HG03571 (cell line): ENCODE results near the gene SPATA20.

Source experiments
- ATAC-seq: cut with Tn5 transposase; IDR thresholded peaks from one replicate; pipeline ENCODE4 v1.9.1; 2021; ENCODE audit not compliant: unreplicated experiment

Gene SPATA20

DNA sequence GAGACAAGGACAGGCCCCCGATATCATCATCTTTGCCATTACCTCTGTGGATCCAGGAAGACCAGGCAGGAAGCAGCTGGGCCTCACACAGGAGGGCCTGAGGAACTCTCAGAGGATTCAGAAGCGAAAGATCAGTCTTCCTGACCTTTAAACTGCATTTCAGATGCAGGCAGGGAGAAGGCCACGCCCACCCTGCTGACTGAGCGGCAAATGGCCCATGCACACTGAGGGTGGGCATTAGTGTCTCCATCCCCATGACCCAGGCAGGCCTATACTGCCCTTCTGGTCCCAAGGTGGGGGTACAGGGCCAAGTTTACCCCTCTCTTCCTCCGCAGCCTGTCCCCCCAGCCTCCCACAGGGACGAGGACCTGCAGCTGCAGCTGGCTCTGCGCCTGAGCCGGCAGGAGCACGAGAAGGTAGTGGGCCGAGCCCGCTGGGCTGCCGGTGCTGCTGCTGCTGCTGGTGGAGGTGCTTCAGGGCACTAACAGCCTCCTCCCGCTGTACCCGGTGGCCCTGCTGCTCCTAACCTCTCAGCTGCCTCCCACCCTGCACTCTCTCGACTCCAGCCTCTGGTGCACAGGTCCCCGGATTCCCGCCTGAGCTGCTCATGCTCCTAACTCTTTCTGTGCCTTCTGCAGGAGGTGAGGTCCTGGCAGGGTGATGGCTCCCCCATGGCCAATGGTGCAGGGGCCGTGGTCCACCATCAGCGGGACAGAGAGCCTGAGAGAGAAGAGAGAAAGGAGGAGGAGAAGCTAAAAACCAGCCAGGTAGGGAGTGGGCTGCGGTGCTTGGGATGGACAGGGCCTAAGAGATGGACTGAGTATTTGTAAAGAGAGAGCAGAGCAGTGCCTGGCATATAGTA lies 8.2 kb upstream of the SPATA20 start:
- ATAC-seq = no peak

DNA sequence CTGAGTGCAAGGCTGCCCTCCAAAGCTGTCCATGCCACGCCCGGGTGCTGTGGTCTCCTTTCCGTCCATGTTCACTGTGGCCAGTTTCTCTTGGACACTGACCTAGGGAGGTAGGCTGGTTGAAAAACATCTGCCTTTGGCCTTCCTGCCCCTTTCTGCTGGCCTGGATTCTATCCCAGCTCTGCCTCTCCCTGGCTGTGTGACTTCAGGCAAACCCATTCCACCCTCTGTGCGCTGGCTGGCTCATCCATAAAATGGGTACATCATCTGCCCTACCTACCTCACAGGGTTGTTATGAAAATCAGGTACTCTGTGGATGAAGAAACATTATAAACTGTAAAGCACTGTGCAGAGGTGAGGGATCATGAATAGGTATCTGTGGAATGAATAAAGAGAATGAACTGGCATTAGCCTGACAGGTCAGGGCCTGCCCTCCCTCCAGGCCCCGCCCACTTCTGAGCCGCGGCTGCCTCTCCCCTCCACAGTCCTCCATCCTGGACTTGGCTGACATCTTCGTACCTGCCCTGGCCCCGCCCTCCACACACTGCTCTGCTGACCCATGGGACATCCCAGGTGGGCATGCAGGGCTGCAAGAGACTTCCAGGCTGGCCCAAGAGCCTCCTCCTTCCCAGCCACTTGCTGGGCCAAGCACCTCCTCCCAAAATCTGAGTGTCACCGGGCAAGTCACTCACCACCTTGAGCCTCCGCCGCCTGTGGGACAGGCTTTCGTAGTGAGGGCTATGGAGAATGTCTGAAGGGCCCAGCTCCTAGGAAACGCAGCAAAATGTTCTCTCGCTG lies 7.0 kb upstream of the SPATA20 start:
- no peak for ATAC-seq

DNA sequence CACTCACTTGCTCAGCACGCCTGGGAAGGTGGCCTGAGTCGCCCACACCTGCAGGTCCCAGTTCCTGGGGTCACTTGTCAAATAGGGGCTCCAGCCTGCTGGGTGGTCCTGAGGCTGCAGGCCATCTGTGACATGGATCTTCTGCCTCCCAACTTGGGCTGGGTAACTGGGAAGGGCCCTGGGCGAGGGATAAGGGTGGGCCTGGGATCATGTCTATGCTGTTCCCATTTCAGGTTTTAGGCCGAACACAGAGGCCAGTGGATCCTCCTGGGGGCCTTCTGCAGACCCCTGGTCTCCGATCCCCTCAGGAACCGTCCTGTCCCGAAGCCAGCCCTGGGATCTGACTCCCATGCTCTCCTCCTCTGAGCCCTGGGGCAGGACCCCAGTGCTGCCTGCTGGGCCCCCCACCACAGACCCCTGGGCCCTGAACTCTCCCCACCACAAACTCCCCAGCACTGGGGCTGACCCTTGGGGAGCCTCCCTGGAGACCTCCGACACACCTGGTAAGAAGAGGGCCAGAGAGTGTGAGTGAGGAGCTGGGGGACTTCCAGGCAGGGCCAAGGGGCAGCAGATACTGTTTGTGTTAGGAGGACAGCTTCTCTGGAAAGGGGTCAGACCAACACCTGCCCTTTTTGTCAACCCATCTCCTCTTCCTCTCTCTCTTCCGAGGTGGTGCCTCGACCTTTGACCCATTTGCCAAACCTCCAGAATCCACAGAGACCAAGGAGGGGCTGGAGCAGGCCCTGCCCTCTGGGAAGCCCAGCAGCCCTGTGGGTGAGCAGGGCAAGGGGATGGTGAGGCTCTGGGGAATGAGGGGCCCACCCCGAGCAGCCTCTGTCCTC lies 6.2 kb upstream of the SPATA20 start:
- ATAC-seq = no peak

DNA sequence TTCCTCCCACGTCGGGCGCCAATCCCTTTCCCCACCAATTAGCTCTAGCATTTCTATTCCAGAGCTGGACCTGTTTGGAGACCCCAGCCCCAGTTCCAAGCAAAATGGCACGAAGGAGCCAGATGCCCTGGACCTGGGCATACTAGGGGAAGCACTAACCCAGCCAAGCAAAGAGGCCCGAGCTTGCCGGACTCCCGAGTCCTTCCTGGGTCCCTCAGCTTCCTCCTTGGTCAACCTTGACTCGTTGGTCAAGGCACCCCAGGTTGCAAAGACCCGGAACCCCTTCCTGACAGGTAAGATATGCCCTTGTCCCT lies 5.6 kb upstream of the SPATA20 start:
- no peak for ATAC-seq

DNA sequence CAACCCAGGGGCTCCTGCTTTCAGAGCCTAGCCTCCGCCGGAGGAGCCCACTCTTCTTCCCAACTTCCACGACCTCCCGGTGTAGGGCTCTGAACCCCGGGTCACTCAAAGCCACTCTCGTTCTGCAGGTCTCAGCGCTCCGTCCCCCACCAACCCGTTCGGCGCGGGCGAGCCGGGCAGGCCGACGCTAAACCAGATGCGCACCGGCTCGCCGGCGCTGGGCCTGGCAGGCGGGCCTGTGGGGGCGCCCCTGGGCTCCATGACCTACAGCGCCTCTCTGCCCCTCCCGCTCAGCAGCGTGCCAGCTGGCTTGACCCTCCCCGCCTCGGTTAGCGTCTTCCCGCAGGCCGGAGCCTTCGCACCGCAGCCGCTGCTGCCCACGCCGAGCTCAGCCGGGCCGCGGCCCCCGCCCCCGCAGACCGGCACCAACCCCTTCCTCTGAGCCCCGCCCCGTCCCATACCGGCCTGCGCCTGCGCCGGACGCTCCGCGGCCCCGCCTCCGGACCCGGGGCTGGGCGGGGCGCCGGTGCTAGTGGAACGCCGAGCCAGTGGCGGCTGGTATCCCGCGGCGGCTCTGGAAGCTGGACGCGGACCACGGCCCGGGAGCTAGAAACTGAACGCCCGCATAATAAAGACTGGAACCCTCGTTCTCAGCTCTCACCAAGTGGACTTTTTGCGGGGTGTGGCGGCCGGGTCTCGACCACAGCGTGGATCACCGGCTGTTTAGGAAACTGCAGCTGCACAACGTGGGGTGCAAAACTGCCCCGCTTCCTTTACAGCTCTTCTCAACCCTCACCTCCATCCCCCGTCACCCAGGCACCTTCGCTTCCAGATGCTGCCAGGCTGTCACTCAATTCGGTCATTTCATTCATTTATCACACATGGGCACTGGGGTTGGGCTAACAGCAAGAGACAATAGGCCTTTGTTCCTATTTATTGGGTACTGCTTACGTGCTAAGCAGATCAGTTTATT lies 5.0 kb upstream of the SPATA20 start:
- ATAC-seq = peak; percentile 76

DNA sequence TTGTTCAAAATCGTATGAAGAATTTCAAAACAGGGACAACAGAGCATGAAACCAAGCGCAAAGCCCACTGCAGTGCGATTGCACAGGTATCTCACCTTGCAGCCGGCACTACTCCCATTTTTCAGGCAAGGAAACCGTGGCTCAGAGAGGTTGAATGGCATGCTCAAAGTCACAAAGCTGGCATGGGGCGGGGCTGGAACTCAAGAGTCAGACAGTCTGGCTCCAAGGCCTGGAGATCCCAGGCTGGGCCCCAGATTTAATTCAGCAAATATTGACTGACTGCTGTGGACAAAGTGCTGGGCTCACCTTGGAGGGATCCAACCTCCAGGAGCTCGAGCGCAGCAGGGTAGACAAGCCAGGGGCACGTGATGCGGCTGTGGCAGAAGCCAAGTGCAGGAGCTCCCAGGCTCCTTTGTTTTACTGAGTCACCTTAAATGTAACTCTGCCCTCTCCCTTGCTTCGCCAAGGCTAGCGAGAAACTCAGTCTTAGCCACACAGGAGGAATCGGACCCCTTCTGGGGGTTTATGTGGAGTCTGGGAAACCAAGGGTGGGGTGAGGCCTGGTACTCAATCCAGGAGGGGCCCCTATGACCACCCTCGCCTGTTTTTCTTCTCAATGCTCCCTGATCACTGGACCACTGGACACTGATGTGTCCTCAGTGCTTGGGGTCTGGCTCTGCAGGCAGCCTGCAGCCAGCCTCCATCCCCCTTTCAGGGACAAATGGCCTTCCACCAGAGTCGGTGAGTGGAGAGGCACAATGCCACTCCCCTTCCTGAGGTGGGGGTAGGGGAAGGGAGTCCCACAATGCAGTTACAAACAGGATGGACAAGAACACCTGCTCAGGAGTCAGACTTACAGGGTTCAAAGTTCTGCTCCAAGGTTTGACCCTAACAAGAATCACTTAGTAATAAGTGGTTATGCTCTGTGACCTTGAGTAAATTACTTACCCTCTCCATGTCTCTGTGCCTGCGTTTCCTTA lies 3.9 kb upstream of the SPATA20 start:
- no peak for ATAC-seq

DNA sequence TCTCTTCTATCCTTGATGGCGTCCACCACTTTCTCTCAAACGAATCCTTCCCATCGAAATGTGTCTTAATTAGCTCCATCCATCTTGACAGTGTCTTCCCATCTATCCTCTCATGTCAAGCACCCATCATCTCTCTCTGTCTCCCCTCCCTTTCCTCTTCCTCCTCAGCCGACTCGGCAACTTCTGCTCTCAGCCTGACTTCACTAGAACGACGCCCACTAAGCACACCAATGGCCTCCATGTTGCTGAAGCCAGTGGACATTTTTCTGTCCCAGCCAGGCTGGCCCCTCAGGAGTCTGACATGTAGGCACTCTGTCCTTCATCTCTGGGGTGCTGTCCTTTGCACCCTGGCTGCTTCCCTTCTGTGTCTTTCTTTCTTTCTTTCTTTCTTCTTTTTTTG lies 2.5 kb upstream of the SPATA20 start:
- ATAC-seq = no peak

DNA sequence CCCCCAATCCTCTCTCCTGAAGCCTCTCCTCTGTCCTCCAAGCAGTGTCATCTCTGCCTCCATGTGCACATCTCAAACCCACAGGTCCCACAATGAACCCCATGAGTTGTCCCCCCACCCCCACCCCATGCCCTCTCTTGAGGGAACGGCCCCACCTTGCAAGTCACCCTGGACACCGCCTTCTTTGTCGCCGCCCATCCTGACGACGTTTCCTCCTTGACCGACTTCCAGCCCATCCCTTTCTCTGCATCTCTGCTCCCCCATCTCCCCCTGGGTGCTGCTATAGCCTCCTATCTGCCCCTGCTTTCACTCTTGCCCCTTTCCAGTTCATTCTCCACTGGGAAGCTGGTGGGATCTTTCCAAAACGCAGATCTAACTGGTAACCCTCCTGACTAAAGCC lies 1.7 kb upstream of the SPATA20 start:
- ATAC-seq = no peak

DNA sequence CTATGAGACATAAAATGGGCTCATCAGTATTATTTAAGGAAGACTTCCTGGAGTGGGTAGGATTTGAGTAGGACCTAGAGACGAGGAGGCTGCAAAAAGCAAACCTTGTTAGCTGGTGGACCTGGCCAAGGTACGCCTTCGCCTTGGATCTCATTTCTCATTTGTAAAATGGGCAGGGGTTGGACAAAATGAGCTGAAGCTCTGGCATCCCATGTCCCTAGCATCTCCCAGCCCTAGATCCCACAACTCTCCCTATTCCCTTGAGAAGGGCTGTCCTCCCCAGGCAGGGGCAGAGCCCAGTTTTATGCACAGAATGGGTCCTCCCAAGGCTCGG lies 306 bp upstream of the SPATA20 start:
- ATAC-seq = no peak

DNA sequence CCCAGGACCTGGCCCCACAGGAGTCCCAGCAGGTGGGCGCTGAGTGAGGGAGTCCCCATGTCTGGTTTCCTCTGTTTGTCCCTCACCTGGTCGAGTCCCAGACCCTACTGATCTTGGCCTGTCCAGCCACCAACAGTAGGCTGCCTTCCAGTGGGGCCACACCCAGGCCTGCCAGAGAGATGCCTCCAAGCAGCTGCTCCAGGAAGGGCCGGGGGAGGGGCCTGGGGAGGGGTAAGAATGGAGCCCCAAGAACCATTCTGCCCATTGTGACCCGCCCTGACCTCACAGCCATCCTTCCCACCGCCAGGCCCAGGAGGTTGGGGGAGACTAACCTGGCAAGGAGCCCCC lies 736 bp downstream of the SPATA20 start:
- ATAC-seq = no peak

DNA sequence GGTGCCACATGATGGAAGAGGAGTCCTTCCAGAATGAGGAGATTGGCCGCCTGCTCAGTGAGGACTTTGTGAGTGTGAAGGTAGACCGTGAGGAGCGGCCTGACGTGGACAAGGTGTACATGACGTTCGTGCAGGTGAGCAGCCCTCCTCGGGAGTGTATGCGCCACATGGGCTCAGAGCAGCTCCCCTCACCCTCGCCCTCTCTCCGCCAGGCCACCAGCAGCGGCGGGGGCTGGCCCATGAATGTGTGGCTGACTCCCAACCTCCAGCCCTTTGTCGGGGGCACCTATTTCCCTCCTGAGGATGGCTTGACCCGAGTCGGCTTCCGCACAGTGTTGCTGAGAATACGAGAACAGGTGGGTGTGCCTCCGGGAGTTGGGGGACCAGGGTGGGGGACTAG lies 1.9 kb downstream of the SPATA20 start:
- ATAC-seq = no peak

DNA sequence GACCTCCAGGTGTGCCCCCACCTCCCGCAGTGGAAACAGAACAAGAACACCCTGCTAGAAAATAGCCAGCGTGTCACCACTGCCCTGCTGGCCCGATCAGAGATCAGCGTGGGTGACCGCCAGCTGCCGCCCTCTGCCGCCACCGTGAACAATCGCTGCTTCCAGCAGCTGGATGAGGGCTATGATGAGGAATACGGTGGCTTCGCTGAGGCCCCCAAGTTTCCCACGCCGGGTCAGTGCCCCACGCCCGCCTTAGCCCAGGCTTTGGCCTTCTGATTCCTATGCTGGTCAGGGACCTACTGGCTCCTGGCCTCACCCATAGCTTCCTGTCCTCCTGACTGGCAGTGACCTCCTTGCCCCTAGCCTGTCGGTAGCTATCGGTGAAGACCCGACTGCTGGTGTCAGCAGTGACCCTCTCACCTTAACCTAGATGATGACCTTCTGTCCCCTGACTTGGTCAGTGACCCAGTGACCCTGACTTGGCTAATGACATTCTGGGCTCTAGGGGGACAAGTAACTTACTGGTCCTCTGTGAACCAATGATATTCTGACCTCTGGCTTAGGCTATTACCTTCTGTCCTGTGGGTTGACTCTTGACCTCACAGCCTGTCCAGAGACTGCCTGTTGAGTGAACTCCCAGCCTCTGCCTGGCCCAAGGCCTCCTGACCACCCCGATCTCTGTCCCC lies 2.4 kb downstream of the SPATA20 start:
- no peak for ATAC-seq

DNA sequence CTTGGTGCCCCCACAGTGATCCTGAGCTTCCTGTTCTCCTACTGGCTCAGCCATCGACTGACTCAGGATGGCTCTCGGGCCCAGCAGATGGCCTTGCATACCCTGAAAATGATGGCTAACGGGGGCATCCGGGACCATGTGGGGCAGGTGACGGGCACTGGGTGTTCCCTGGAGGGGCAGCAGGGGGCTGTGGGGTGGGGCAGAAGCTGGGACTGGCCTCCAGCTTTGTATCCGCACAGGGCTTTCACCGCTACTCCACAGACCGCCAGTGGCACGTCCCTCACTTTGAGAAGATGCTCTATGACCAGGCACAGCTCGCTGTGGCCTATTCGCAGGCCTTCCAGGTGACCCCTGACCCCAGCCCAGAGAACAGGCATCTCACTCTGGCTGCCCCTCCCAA lies 3.0 kb downstream of the SPATA20 start:
- no peak for ATAC-seq

DNA sequence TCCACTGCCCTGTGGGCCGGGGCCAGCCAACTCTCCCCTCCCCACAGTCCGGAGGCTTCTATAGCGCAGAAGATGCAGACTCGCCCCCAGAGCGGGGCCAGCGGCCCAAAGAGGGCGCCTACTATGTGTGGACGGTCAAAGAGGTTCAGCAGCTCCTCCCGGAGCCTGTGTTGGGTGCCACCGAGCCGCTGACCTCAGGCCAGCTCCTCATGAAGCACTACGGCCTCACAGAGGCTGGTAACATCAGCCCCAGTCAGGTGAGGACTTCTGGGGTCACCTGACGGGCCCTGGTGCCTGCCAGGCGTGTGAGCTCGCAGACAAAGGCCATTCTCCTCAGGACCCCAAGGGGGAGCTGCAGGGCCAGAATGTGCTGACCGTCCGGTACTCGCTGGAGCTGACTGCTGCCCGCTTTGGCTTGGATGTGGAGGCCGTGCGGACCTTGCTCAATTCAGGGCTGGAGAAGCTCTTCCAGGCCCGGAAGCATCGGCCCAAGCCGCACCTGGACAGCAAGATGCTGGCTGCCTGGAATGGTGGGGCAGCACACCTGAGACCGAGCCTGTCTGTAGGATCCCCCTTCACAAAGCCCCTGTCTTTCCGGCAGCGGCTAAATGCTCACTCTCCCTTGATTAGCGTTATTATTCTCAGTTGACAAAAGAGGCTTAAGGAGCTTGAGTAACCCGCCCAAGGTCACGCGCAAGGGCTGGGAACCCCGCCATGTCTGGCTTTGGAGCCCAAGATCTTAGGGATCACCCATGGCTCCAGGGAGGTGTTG lies 3.9 kb downstream of the SPATA20 start:
- ATAC-seq = no peak

DNA sequence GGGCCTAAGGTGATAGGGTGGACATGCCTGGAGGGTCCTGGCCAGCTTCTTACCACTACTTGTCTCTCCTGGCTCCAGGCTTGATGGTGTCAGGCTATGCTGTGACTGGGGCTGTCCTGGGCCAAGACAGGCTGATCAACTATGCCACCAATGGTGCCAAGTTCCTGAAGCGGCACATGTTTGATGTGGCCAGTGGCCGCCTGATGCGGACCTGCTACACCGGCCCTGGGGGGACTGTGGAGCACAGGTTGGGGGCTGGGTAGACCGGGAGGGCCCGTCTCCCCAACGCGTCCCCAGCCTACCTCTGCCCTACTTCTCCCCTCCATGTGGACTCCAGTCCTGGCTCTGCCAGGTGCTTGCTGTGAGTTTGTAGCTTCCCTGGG lies 4.5 kb downstream of the SPATA20 start:
- no peak for ATAC-seq

DNA sequence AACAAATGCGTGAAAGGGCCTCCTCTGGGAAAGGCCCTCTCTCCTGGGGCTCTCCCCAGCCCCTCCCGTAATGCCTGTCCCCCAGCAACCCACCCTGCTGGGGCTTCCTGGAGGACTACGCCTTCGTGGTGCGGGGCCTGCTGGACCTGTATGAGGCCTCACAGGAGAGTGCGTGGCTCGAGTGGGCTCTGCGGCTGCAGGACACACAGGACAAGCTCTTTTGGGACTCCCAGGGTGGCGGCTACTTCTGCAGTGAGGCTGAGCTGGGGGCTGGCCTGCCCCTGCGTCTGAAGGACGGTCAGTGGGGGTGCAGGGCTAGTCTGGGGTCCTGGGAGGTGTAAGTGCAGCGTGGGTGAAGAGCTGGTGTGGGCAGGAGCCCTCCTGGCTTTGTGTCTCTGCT lies 4.9 kb downstream of the SPATA20 start:
- no peak for ATAC-seq

DNA sequence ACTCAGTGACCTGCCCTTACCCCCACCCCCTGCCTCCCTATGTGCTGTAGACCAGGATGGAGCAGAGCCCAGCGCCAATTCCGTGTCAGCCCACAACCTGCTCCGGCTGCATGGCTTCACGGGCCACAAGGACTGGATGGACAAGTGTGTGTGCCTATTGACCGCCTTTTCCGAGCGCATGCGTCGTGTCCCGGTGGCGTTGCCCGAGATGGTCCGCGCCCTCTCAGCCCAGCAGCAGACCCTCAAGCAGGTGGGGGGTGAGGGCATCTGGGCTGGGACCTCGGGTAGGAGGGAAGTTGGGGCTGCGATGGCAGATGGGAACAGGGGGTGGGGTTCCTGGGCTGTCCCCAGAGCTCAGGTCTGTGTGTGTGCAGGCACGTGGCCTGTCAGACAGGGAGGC lies 7.2 kb downstream of the SPATA20 start:
- ATAC-seq = no peak

DNA sequence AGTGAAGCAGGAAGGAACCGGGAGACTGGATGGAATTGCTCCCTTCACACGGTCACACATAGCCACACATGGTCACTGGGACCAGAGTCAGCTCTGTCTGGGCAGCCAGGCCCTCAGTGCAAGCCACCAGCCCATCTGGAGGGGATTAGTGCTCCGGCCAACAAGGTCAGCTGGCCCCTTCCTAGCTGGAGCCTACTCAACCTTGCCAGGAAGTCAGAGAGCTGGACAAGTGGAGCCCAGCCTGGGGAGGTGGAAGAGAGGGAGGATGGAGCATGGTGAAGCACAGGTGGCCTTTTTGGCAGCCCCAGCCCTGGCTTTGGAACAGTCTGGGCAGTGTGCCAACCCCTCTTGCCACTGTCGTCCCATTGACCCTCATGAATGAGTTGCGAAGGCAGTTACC lies 9.8 kb downstream of the SPATA20 start:
- ATAC-seq = no peak
